ENCODE measurements around the gene PSD. TPM values are rescaled to one million over a fixed set of nuclear protein-coding genes. Genes with fewer than 3 reads are reported as not detected.

The PSD gene
- total and polyA plus RNA-seq, 9 of the 15 experiments (the other 6 are each of a cell fraction or from before 2014, with no cell fraction given) = 0.11 to 1.7 (median 0.54) TPM; not detected in 2

- DNase-seq (ENCODE audit: extremely low read depth in 1 of 4, low spot score in 3 of 4) (no peak), ATAC-seq (no peak), FAIRE-seq (no peak)
- H3K9me1 ChIP-seq (ENCODE audit: control insufficient read depth, insufficient read depth, low read length) = no peaks in the 10 kb centered on the region
- no peaks in the 10 kb centered on the region for H3K9me3 ChIP-seq (replicated peaks; ENCODE audit: control insufficient read depth, insufficient read depth, low read depth, low read length)
- WGBS (ENCODE audit: insufficient coverage, low coverage, missing lambda C conversion rate) = 0% methylated on average over 1 of the region's 8 CpGs
- no peak overlapping the region for H3K9ac ChIP-seq (ENCODE audit: insufficient read depth in 1 of 2, low read depth in 2 of 2, low read length in 2 of 2)
- peaks cover 28% of the 10 kb centered on the region; the same call in 2 of the 3 replicates for H3K36me3 ChIP-seq (ENCODE audit: control insufficient read depth, insufficient read depth, low read length)
- peaks cover 0 to 3% of the 10 kb centered on the region in 2 experiments; a peak in 2 of 5 replicates for H3K4me1 ChIP-seq (replicated peaks in 1 of 2; ENCODE audit: control insufficient read depth in 2 of 2, insufficient read depth in 2 of 2, low read length in 2 of 2)
- ChIA-PET CTCF (ENCODE audit: low intra/inter-chr PET ratio) (no interaction called here), POLR2A (interaction anchor here (1.0 kb wide), 1 partner anchor 10 kb away, joined by 3 read pairs; no protein-coding TSS in a partner anchor)
- H4K20me1 ChIP-seq (replicated peaks; ENCODE audit: control insufficient read depth, insufficient read depth, low read length) = no peaks in the 10 kb centered on the region
- no peaks in the 10 kb centered on the region for H3K27me3 ChIP-seq (ENCODE audit: control insufficient read depth in 2 of 2, insufficient read depth in 2 of 2, low read length in 2 of 2)
- no peak overlapping the region for H3K27ac ChIP-seq (ENCODE audit: extremely low read depth, low read depth, low read length)
- BruUV-seq (replicated peaks) = no TSS peak
- H3K79me2 ChIP-seq (ENCODE audit: control insufficient read depth, insufficient read depth, low read length) = no peaks in the 10 kb centered on the region
- intact Hi-C loops (cut with micrococcal nuclease) = no loop called here
- H3K4me3 ChIP-seq = no peak overlapping the region
- no peak for TF ChIP-seq KLF6 (CRISPR knock-in tag; IDR thresholded peaks at IDR 0.05; ENCODE audit: borderline replicate concordance)
- TF ChIP-seq PKNOX1 (IDR thresholded peaks at IDR 0.05) = no peak
- TF ChIP-seq SP2 (IDR thresholded peaks at IDR 0.05; ENCODE audit: extremely low read depth, low read depth, low read length, poor library complexity, severe bottlenecking) = no peak
- TF ChIP-seq BRD4 (IDR thresholded peaks at IDR 0.05) = no peak
- TF ChIP-seq PHB (CRISPR knock-in tag; IDR thresholded peaks at IDR 0.05) = no peak
- no peak for TF ChIP-seq ATF4 (CRISPR knock-in tag; IDR thresholded peaks at IDR 0.05)
- no peak for TF ChIP-seq CCAR2 (IDR thresholded peaks at IDR 0.05; ENCODE audit: low read depth, low read length)
- TF ChIP-seq MAZ (CRISPR knock-in tag; conservative IDR thresholded peaks at IDR 0.05 in 1 of 2, IDR thresholded peaks at IDR 0.05 in 1 of 2) = no peak
- no peak for TF ChIP-seq NCOA1 (IDR thresholded peaks at IDR 0.05; ENCODE audit: low read depth)
- TF ChIP-seq SETDB1 (IDR thresholded peaks at IDR 0.05; ENCODE audit: low read length) = no peak
- no peak for TF ChIP-seq ZNF232 (CRISPR knock-in tag; IDR thresholded peaks at IDR 0.05)
- TF ChIP-seq ETV5 (CRISPR knock-in tag; IDR thresholded peaks at IDR 0.05; ENCODE audit: low read depth) = no peak
- TF ChIP-seq CBFB (CRISPR knock-in tag; IDR thresholded peaks at IDR 0.05) = no peak
- H3K4me2 ChIP-seq (ENCODE audit: insufficient read depth, low read length) = no peak overlapping the region
- no peak overlapping the region for H2AFZ ChIP-seq (ENCODE audit: low read depth, low read length)
- in situ Hi-C loops (cut with MboI) = loop anchor here (25.0 kb wide), 1 partner anchor 204 kb away; no protein-coding TSS in a partner anchor
These were observed 35.7 kb downstream of the PSD start for GRCh38 chr10:102382871-102383270.
